ENCODE results near the gene CLEC4C. TPM values are rescaled to one million over a fixed set of nuclear protein-coding genes. Genes with fewer than 3 reads are reported as not detected.

CLEC4C gene
- total and polyA plus RNA-seq, 2 donors from 2014 or later, result not detected

Other genes starting within 250 kb of the CLEC4C start
- 329 TPM for gene CD163, start 243.6 kb downstream of the CLEC4C start, total RNA-seq
- gene CD163, start 243.6 kb downstream of the CLEC4C start, polyA plus RNA-seq (ENCODE audit: insufficient read depth, low read depth, low replicate concordance), result 22.8 TPM
- not detected for gene APOBEC1, start 81.5 kb downstream of the CLEC4C start, total RNA-seq
- not detected for gene APOBEC1, start 81.5 kb downstream of the CLEC4C start, polyA plus RNA-seq (ENCODE audit: insufficient read depth, low read depth, low replicate concordance)
- 0.66 TPM for gene GDF3, start 51.6 kb downstream of the CLEC4C start, total RNA-seq
- gene GDF3, start 51.6 kb downstream of the CLEC4C start, polyA plus RNA-seq (ENCODE audit: insufficient read depth, low read depth, low replicate concordance), result 1.6 TPM
- not detected for gene DPPA3, start 35.9 kb downstream of the CLEC4C start, total RNA-seq
- gene DPPA3, start 35.9 kb downstream of the CLEC4C start, polyA plus RNA-seq (ENCODE audit: insufficient read depth, low read depth, low replicate concordance), result not detected
- not detected for gene NANOGNB, start 17.8 kb upstream of the CLEC4C start, total RNA-seq
- not detected for gene NANOGNB, start 17.8 kb upstream of the CLEC4C start, polyA plus RNA-seq (ENCODE audit: insufficient read depth, low read depth, low replicate concordance)
- gene NANOG, start 42.0 kb upstream of the CLEC4C start, total RNA-seq, result 0.16 TPM
- gene NANOG, start 42.0 kb upstream of the CLEC4C start, polyA plus RNA-seq (ENCODE audit: insufficient read depth, low read depth, low replicate concordance), result not detected
- not detected for gene SLC2A14, start 125.5 kb upstream of the CLEC4C start, total RNA-seq
- not detected for gene SLC2A14, start 125.5 kb upstream of the CLEC4C start, polyA plus RNA-seq (ENCODE audit: insufficient read depth, low read depth, low replicate concordance)
- gene SLC2A3, start 188.8 kb upstream of the CLEC4C start, total RNA-seq, result 40.4 TPM
- gene SLC2A3, start 188.8 kb upstream of the CLEC4C start, polyA plus RNA-seq (ENCODE audit: insufficient read depth, low read depth, low replicate concordance), result 12.1 TPM